Calu3 (cell line): Measurements from ENCODE around the gene RP9. TPM values are rescaled to one million over a fixed set of nuclear protein-coding genes. Genes with fewer than 3 reads are reported as not detected.
"Not testable (repeated sequence)": the region's sequence is repeated elsewhere in the genome, so short reads cannot be mapped to it uniquely, and the experiment has no call there.

ENCODE experiments used
- BruUV-seq: library from RNA; stranded (reverse); fragments of 400-500 nt; replicated peaks from 2 replicates; lab custom pipeline; 2021; lab: Mats Ljungman, UMichigan
- CTCF ChIA-PET: fragments of 300-600 bp; sonication (Branson Sonifier 250); formaldehyde crosslinking; loops from one replicate; lab custom pipeline; 2022; ENCODE audit warnings: antibody characterized with exemption; lab: Charles Lee
- DNase-seq: peaks from one replicate; pipeline ENCODE4 v3.0.0; 2022
- H3K27ac Mint-ChIP-seq: one replicate; pipeline ENCODE4 v1.8.0; 2022; ENCODE audit warnings: mixed read lengths; ENCODE audit not compliant: unreplicated experiment
- H3K27me3 Mint-ChIP-seq: one replicate; pipeline ENCODE4 v1.8.0; 2022; ENCODE audit warnings: mixed read lengths; ENCODE audit not compliant: unreplicated experiment
- H3K36me3 Mint-ChIP-seq: one replicate; pipeline ENCODE4 v1.8.0; 2022; ENCODE audit warnings: mild to moderate bottlenecking, moderate library complexity, mixed read lengths; ENCODE audit not compliant: insufficient read depth, unreplicated experiment
- H3K4me1 Mint-ChIP-seq: one replicate; pipeline ENCODE4 v1.8.0; 2022; ENCODE audit warnings: mild to moderate bottlenecking, low read depth, mixed read lengths; ENCODE audit not compliant: unreplicated experiment
- H3K4me3 Mint-ChIP-seq: one replicate; pipeline ENCODE4 v1.8.0; 2022; ENCODE audit warnings: mild to moderate bottlenecking, low read depth, moderate library complexity, mixed read lengths; ENCODE audit not compliant: unreplicated experiment
- H3K9me3 Mint-ChIP-seq: one replicate; pipeline ENCODE4 v1.8.0; 2022; ENCODE audit warnings: low read depth, mixed read lengths; ENCODE audit not compliant: unreplicated experiment
- CTCF ChIP-seq: fragments of 200-600 bp; IDR thresholded peaks from one replicate; pipeline ENCODE4 v1.8.0; 2022; ENCODE audit warnings: antibody characterized with exemption; ENCODE audit not compliant: unreplicated experiment
- intact Hi-C: fragments of 100-400 bp; cut with micrococcal nuclease; formaldehyde crosslinking; loops from one replicate; pipeline ENCODE4 v1.10.0; 2022; ENCODE audit not compliant: unreplicated experiment
- total RNA-seq: library from RNA; stranded (reverse); gene quantifications from 2 replicates; pipeline ENCODE4 v1.2.3, GENCODE V29; 2022

Gene RP9
- total RNA-seq, 1 experiment from 2014 or later, result 37.2 TPM

- no peak overlapping the region for H3K27ac Mint-ChIP-seq
These were observed 1.8 kb downstream of the RP9 start for GRCh38 chr7:33107136-33108066.

GRCh38 chr7:33101906-33102305 is 7.3 kb downstream of the RP9 start:
- no peak overlapping the region for H3K4me3 Mint-ChIP-seq
- CTCF ChIA-PET, result interaction anchor here (0.5 kb wide), 1 partner anchor 340 kb away, joined by 3 read pairs; no protein-coding TSS in a partner anchor

More at GRCh38 chr7:33107136-33108066, 1.8 kb downstream of the RP9 start:
- TF ChIP-seq CTCF, result peak; percentile 18
- peak overlapping the region; percentile 88 for H3K4me3 Mint-ChIP-seq
- no TSS peak for BruUV-seq
- CTCF ChIA-PET, result interaction anchor here (0.7 to 3.7 kb wide), 11 partner anchors 21 to 415 kb away, joined by 3 to 21 read pairs (median 4); partner anchors contain the start of genes FKBP9, KBTBD2 and NT5C3A
- peaks cover 35% of the 10 kb centered on the region for H3K36me3 Mint-ChIP-seq
- H3K27me3 Mint-ChIP-seq, result peaks cover 21% of the 10 kb centered on the region
- peaks cover 14% of the 10 kb centered on the region for H3K4me1 Mint-ChIP-seq
- H3K9me3 Mint-ChIP-seq, result no peaks in the 10 kb centered on the region
- intact Hi-C loops, result loop anchor here (2.0 to 5.0 kb wide), 8 partner anchors 47 to 415 kb away; no protein-coding TSS in a partner anchor
- DNase-seq, result peak; percentile 57

GRCh38 chr7:33100770-33101169 is 8.4 kb downstream of the RP9 start:
- Mint-ChIP-seq H3K27me3 (no peaks in the 10 kb centered on the region), H3K4me1 (no peaks in the 10 kb centered on the region), H3K9me3 (no peaks in the 10 kb centered on the region), H3K4me3 (no peak overlapping the region), H3K36me3 (peaks cover 50% of the 10 kb centered on the region), H3K27ac (no peak overlapping the region)
- no peak for DNase-seq
- BruUV-seq, result no TSS peak
- no peak for TF ChIP-seq CTCF
- CTCF ChIA-PET, result no interaction called here
- intact Hi-C loops, result no loop called here

More at GRCh38 chr7:33101906-33102305, 7.3 kb downstream of the RP9 start:
- no peaks in the 10 kb centered on the region for H3K9me3 Mint-ChIP-seq
- H3K36me3 Mint-ChIP-seq, result peaks cover 40% of the 10 kb centered on the region
- no peaks in the 10 kb centered on the region for H3K27me3 Mint-ChIP-seq
- no TSS peak for BruUV-seq
- TF ChIP-seq CTCF, result no peak
- H3K27ac Mint-ChIP-seq, result no peak overlapping the region
- intact Hi-C loops, result no loop called here
- H3K4me1 Mint-ChIP-seq, result no peaks in the 10 kb centered on the region
- no peak for DNase-seq

GRCh38 chr7:33099154-33099940 is 9.9 kb downstream of the RP9 start:
- no TSS peak for BruUV-seq
- DNase-seq, result no peak
- no peaks in the 10 kb centered on the region for H3K4me1 Mint-ChIP-seq
- TF ChIP-seq CTCF, result no peak
- intact Hi-C loops, result no loop called here
- H3K27me3 Mint-ChIP-seq, result no peaks in the 10 kb centered on the region
- no peaks in the 10 kb centered on the region for H3K9me3 Mint-ChIP-seq
- no peak overlapping the region for H3K4me3 Mint-ChIP-seq
- H3K27ac Mint-ChIP-seq, result no peak overlapping the region
- peaks cover 55% of the 10 kb centered on the region for H3K36me3 Mint-ChIP-seq
- CTCF ChIA-PET, result no interaction called here

- H3K4me1 Mint-ChIP-seq, H3K27ac Mint-ChIP-seq, H3K27me3 Mint-ChIP-seq, DNase-seq, H3K9me3 Mint-ChIP-seq, CTCF ChIA-PET, H3K4me3 Mint-ChIP-seq, intact Hi-C loops: not testable (repeated sequence)
- BruUV-seq, result TSS peak; percentile 62
- peaks cover 40% of the 10 kb centered on the region for H3K36me3 Mint-ChIP-seq
These were observed 14.4 kb downstream of the RP9 start for GRCh38 chr7:33094745-33095275.
